Sigmoid colon (tissue), 4 donors: ENCODE measurements around the gene OR52I1.

Experiments
- POLR2A ChIP-seq, 2 donors: fragments of 450-650 bp; IDR thresholded peaks; one replicate each; pipeline ENCODE4 v1.6.1; 2016; ENCODE audit warnings: antibody characterized with exemption in 2 of 2, mild to moderate bottlenecking in 2 of 2, moderate library complexity in 2 of 2
- POLR2AphosphoS5 ChIP-seq, 4 donors: sonication (generic); formaldehyde crosslinking; IDR thresholded peaks; one replicate each; pipeline ENCODE4 v1.6.1; 2017; ENCODE audit warnings: antibody characterized with exemption in 4 of 4
- TF ChIP-seq, protein P1 (sequence below), 4 experiments: fragments of 450-650 bp in 3 of 4; fragments of 200-600 bp in 1 of 4; IDR thresholded peaks; one replicate each; pipeline ENCODE4 v1.5.1; 2016 to 2019; ENCODE audit warnings: antibody characterized with exemption in 4 of 4, mild to moderate bottlenecking in 3 of 4, moderate library complexity in 2 of 4

DNA sequence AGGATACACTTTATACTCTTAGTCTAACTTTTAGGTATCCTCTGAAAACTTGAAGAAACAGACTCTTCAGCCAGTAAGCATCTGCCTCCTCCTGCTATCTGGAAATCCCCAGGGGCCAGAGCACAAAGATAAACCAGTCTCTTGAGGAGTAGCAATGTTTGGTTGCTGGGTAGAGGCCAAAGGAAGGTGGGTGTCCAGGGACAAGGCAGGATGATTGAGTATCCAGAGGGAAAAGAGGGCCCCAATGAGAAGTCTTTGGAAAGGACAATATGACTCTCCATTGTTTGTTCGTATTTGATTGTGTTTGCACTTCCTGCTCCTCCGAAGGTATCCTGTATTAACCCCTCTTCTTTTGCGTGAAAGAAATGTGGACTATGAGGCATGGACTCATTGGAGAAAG is 4.8 kb upstream of the OR52I1 start:
- no peak for TF ChIP-seq POLR2A (IDR thresholded peaks at IDR 0.05)
- TF ChIP-seq, protein P1, sequence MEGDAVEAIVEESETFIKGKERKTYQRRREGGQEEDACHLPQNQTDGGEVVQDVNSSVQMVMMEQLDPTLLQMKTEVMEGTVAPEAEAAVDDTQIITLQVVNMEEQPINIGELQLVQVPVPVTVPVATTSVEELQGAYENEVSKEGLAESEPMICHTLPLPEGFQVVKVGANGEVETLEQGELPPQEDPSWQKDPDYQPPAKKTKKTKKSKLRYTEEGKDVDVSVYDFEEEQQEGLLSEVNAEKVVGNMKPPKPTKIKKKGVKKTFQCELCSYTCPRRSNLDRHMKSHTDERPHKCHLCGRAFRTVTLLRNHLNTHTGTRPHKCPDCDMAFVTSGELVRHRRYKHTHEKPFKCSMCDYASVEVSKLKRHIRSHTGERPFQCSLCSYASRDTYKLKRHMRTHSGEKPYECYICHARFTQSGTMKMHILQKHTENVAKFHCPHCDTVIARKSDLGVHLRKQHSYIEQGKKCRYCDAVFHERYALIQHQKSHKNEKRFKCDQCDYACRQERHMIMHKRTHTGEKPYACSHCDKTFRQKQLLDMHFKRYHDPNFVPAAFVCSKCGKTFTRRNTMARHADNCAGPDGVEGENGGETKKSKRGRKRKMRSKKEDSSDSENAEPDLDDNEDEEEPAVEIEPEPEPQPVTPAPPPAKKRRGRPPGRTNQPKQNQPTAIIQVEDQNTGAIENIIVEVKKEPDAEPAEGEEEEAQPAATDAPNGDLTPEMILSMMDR (IDR thresholded peaks at IDR 0.05), result no peak
- no peak for TF ChIP-seq POLR2AphosphoS5 (IDR thresholded peaks at IDR 0.05)
